Calu3 (cell line): ENCODE results near the gene CD180. TPM values are rescaled to one million over a fixed set of nuclear protein-coding genes. Genes with fewer than 3 reads are reported as not detected.

ENCODE experiments used
- BruUV-seq: library from RNA; stranded (reverse); fragments of 400-500 nt; replicated peaks from 2 replicates; lab custom pipeline; 2021; lab: Mats Ljungman, UMichigan
- CTCF ChIA-PET: fragments of 300-600 bp; sonication (Branson Sonifier 250); formaldehyde crosslinking; loops from one replicate; lab custom pipeline; 2022; ENCODE audit warnings: antibody characterized with exemption; lab: Charles Lee
- DNase-seq: peaks from one replicate; pipeline ENCODE4 v3.0.0; 2022
- H3K27ac Mint-ChIP-seq: one replicate; pipeline ENCODE4 v1.8.0; 2022; ENCODE audit warnings: mixed read lengths; ENCODE audit not compliant: unreplicated experiment
- H3K27me3 Mint-ChIP-seq: one replicate; pipeline ENCODE4 v1.8.0; 2022; ENCODE audit warnings: mixed read lengths; ENCODE audit not compliant: unreplicated experiment
- H3K36me3 Mint-ChIP-seq: one replicate; pipeline ENCODE4 v1.8.0; 2022; ENCODE audit warnings: mild to moderate bottlenecking, moderate library complexity, mixed read lengths; ENCODE audit not compliant: insufficient read depth, unreplicated experiment
- H3K4me1 Mint-ChIP-seq: one replicate; pipeline ENCODE4 v1.8.0; 2022; ENCODE audit warnings: mild to moderate bottlenecking, low read depth, mixed read lengths; ENCODE audit not compliant: unreplicated experiment
- H3K4me3 Mint-ChIP-seq: one replicate; pipeline ENCODE4 v1.8.0; 2022; ENCODE audit warnings: mild to moderate bottlenecking, low read depth, moderate library complexity, mixed read lengths; ENCODE audit not compliant: unreplicated experiment
- H3K9me3 Mint-ChIP-seq: one replicate; pipeline ENCODE4 v1.8.0; 2022; ENCODE audit warnings: low read depth, mixed read lengths; ENCODE audit not compliant: unreplicated experiment
- intact Hi-C: fragments of 100-400 bp; cut with micrococcal nuclease; formaldehyde crosslinking; loops from one replicate; pipeline ENCODE4 v1.10.0; 2022; ENCODE audit not compliant: unreplicated experiment
- total RNA-seq: library from RNA; stranded (reverse); gene quantifications from 2 replicates; pipeline ENCODE4 v1.2.3, GENCODE V29; 2022
- TF ChIP-seq, protein P1 (sequence below): fragments of 200-600 bp; IDR thresholded peaks from one replicate; pipeline ENCODE4 v1.8.0; 2022; ENCODE audit warnings: antibody characterized with exemption; ENCODE audit not compliant: unreplicated experiment

The CD180 gene
- total RNA-seq, 1 experiment from 2014 or later = not detected

GRCh38 chr5:67211926-67212325 lies 15.3 kb upstream of the CD180 start:
- Mint-ChIP-seq H3K27me3 (no peaks in the 10 kb centered on the region), H3K4me1 (peaks cover 64% of the 10 kb centered on the region), H3K9me3 (peaks cover 2% of the 10 kb centered on the region), H3K27ac (peak overlapping the region; percentile 86), H3K36me3 (no peaks in the 10 kb centered on the region), H3K4me3 (peak overlapping the region; percentile 7)
- CTCF ChIA-PET = interaction anchor here (0.5 to 0.7 kb wide), 4 partner anchors 10 to 89 kb away, joined by 3 to 9 read pairs (median 4); no protein-coding TSS in a partner anchor
- no TSS peak for BruUV-seq
- TF ChIP-seq, protein P1, sequence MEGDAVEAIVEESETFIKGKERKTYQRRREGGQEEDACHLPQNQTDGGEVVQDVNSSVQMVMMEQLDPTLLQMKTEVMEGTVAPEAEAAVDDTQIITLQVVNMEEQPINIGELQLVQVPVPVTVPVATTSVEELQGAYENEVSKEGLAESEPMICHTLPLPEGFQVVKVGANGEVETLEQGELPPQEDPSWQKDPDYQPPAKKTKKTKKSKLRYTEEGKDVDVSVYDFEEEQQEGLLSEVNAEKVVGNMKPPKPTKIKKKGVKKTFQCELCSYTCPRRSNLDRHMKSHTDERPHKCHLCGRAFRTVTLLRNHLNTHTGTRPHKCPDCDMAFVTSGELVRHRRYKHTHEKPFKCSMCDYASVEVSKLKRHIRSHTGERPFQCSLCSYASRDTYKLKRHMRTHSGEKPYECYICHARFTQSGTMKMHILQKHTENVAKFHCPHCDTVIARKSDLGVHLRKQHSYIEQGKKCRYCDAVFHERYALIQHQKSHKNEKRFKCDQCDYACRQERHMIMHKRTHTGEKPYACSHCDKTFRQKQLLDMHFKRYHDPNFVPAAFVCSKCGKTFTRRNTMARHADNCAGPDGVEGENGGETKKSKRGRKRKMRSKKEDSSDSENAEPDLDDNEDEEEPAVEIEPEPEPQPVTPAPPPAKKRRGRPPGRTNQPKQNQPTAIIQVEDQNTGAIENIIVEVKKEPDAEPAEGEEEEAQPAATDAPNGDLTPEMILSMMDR = no peak
- intact Hi-C loops = no loop called here
- peak; percentile 68 for DNase-seq

GRCh38 chr5:67209141-67209771 lies 12.7 kb upstream of the CD180 start:
- peak; percentile 78 for DNase-seq
- intact Hi-C loops = loop anchor here (1.0 to 5.0 kb wide), 4 partner anchors 48 to 394 kb away; no protein-coding TSS in a partner anchor
- no peak overlapping the region for H3K4me3 Mint-ChIP-seq
- no peaks in the 10 kb centered on the region for H3K27me3 Mint-ChIP-seq
- TF ChIP-seq, protein P1 = peak; percentile 67
- H3K27ac Mint-ChIP-seq = no peak overlapping the region
- no peaks in the 10 kb centered on the region for H3K36me3 Mint-ChIP-seq
- BruUV-seq = no TSS peak
- CTCF ChIA-PET = interaction anchor here (0.6 to 1.7 kb wide), 6 partner anchors 41 to 52 kb away, joined by 3 to 7 read pairs (median 4); no protein-coding TSS in a partner anchor
- H3K4me1 Mint-ChIP-seq = peaks cover 67% of the 10 kb centered on the region
- peaks cover 2% of the 10 kb centered on the region for H3K9me3 Mint-ChIP-seq

DNA sequence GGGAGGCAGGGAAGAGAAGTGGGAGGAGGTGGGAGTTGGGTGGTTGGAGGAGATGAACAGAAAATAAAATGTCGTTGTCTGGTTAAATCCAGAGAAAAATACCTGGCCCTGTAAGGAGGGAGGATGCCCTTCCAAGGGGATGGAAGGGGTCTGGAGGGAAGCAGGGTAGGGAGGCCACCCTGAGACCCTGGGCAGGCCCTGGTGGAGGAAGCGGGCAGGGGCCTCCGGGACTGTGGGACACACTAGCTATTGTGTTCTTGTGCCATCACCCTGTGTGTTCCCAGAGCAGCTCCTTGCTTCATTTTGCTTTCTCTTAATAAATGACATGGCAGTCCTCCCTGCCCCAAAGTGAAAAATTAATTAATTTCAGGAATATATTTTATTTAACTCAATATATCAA lies 11.8 kb upstream of the CD180 start:
- intact Hi-C loops = loop anchor here (2.0 to 5.0 kb wide), 2 partner anchors 221 to 394 kb away; no protein-coding TSS in a partner anchor
- TF ChIP-seq, protein P1 = no peak
- CTCF ChIA-PET = interaction anchor here (0.6 to 2.5 kb wide), 7 partner anchors 40 to 51 kb away, joined by 3 to 22 read pairs (median 4); no protein-coding TSS in a partner anchor
- H3K4me3 Mint-ChIP-seq = no peak overlapping the region
- no peaks in the 10 kb centered on the region for H3K36me3 Mint-ChIP-seq
- DNase-seq = no peak
- BruUV-seq = no TSS peak
- H3K27me3 Mint-ChIP-seq = no peaks in the 10 kb centered on the region
- peaks cover 67% of the 10 kb centered on the region for H3K4me1 Mint-ChIP-seq
- H3K9me3 Mint-ChIP-seq = peaks cover 2% of the 10 kb centered on the region
- peak overlapping the region; percentile 80 for H3K27ac Mint-ChIP-seq

DNA sequence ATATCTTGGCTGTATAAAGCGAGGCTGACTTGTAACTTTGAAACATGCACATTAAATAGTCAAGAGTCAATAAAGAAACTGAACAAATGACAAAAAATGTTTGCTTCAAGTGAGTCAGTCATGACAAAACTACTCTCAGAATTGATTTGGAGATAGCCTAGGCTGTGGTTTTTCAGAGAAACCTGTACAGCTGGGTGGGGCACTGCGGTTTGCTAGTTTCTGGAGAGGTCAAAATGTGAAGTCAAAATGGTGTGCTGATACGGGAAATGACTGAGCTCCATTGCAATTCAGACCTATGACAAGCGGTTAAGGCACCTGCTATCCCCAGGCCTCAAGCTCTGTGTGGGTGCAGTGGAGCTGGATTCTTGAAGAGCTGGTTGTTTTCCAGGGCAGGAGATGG lies 10.3 kb upstream of the CD180 start:
- intact Hi-C loops = loop anchor here (5.0 kb wide), 1 partner anchor 220 kb away; no protein-coding TSS in a partner anchor
- TF ChIP-seq, protein P1 = no peak
- Mint-ChIP-seq H3K27me3 (no peaks in the 10 kb centered on the region), H3K36me3 (no peaks in the 10 kb centered on the region), H3K4me1 (peaks cover 58% of the 10 kb centered on the region), H3K4me3 (no peak overlapping the region), H3K27ac (peak overlapping the region; percentile 80), H3K9me3 (no peaks in the 10 kb centered on the region)
- CTCF ChIA-PET = interaction anchor here (0.7 to 2.5 kb wide), 9 partner anchors 10 to 1046 kb away, joined by 3 to 22 read pairs (median 4); partner anchors contain the start of gene CD180
- peak; percentile 86 for DNase-seq
- no TSS peak for BruUV-seq
